Aorta (tissue), 5 donors: ENCODE results near the gene H1-8. TPM values are rescaled to one million over a fixed set of nuclear protein-coding genes. Genes with fewer than 3 reads are reported as not detected.

Experiments
- ATAC-seq: fragments of 200-7000 bp; cut with Tn5 transposase; one replicate; pipeline ENCODE4 v1.9.1; 2022; ENCODE audit warnings: moderate library complexity; ENCODE audit not compliant: low FRiP score
- DNase-seq, 2 donors: peaks; one replicate each; pipeline ENCODE4 v3.0.0-alpha.2; 2020
- H3K27ac ChIP-seq, 2 donors: one replicate each; pipeline ENCODE4 v1.5.1; 2013; ENCODE audit warnings: low read length in 2 of 2, mild to moderate bottlenecking in 2 of 2, moderate library complexity in 2 of 2, control low read depth in 1 of 2, inconsistent platforms in 1 of 2, low read depth in 1 of 2
- H3K27me3 ChIP-seq, 2 donors: one replicate each; pipeline ENCODE4 v1.6.1; 2013; ENCODE audit warnings: control low read depth in 1 of 2, low read length in 1 of 2, mild to moderate bottlenecking in 1 of 2, moderate library complexity in 1 of 2; ENCODE audit not compliant: insufficient read depth in 2 of 2, control insufficient read depth in 1 of 2
- H3K36me3 ChIP-seq, 2 donors: one replicate each; pipeline ENCODE4 v1.6.1; 2013; ENCODE audit warnings: control low read depth in 1 of 2, low read length in 1 of 2, mild to moderate bottlenecking in 1 of 2; ENCODE audit not compliant: insufficient read depth in 2 of 2, control insufficient read depth in 1 of 2
- H3K4me1 ChIP-seq, 2 donors: one replicate each; pipeline ENCODE4 v1.6.1; 2013; ENCODE audit warnings: low read length in 2 of 2, control low read depth in 1 of 2, mild to moderate bottlenecking in 1 of 2, moderate library complexity in 1 of 2; ENCODE audit not compliant: insufficient read depth in 2 of 2, control insufficient read depth in 1 of 2
- H3K4me3 ChIP-seq, 2 donors: one replicate each; pipeline ENCODE4 v1.5.1; 2013; ENCODE audit warnings: low read length in 2 of 2, control low read depth in 1 of 2, mild to moderate bottlenecking in 1 of 2
- H3K9me3 ChIP-seq: one replicate; pipeline ENCODE4 v1.6.1; 2013; ENCODE audit warnings: mild to moderate bottlenecking, low read length; ENCODE audit not compliant: control insufficient read depth
- WGBS, 2 donors: extraction: QIAGEN DNeasy Blood & Tissue Kit; methylation state at CpG; one replicate each; pipeline ENCODE4 v1.1.7; 2013; 5-methylcytosine and 5-hydroxymethylcytosine counted together
- intact Hi-C, 2 donors: fragments of 100-400 bp; cut with DNase I; formaldehyde crosslinking; loops; one replicate each; pipeline versions ENCODE4 v1.14.2 to v1.15.0; 2022
- polyA plus RNA-seq, 2 donors: library from polyadenylated mRNA; stranded (reverse); fragments of 200-250 nt; gene quantifications; one replicate each; pipeline ENCODE4 v1.2.3, GENCODE V29; 2013
- total RNA-seq, 2 donors: library from RNA; stranded (reverse); fragmentation: NEBNext Ultra II Directional; extraction: Animal tissue kit (Norgen Biotek cat#: 25700); gene quantifications; one replicate each; pipeline ENCODE4 v1.2.1, GENCODE V29; 2021
- donor health status: healthy with polysubstance abuse.
- donor health status: Bipolar disorder and iron deficiency.
- donor health status: DM: no; HTN: no; CAD: no.
- donor health status: DM: no; HTN: no; CAD: no.
- donor health status: DM: yes; HTN: yes; CAD: no.

H1-8 gene
- total and polyA plus RNA-seq, 4 donors, result not detected

DNA sequence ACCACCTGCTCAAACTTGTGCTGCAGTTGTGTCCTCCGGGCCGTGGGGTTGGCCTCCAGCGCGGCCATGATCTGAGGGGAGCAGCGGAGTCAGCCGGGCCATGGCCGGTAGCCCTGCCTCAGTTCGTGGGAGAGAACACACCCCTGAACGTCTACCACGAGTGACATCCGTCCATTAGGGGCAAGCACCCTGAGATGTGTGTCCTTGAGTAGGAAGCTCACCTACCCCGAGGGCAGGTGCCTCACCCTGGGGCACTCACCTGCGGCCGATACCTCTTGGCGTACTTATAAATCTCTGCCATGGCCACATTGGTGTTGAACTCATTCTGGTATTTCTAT, 13.4 kb downstream of the H1-8 start:
- no peak overlapping the region for H3K27ac ChIP-seq
- WGBS, 2 donors, result 89% methylated on average over 15 of the region's 15 CpGs
- no peaks in the 10 kb centered on the region for H3K36me3 ChIP-seq
- H3K27me3 ChIP-seq, result no peaks in the 10 kb centered on the region
- H3K4me3 ChIP-seq, result no peak overlapping the region
- ATAC-seq (no peak), DNase-seq (no peak)
- H3K9me3 ChIP-seq, result no peaks in the 10 kb centered on the region
- intact Hi-C loops, result loop anchor here in 1 of 2 donors (5.0 kb wide), 1 partner anchor 54 kb away; no protein-coding TSS in a partner anchor
- H3K4me1 ChIP-seq, result no peaks in the 10 kb centered on the region

DNA sequence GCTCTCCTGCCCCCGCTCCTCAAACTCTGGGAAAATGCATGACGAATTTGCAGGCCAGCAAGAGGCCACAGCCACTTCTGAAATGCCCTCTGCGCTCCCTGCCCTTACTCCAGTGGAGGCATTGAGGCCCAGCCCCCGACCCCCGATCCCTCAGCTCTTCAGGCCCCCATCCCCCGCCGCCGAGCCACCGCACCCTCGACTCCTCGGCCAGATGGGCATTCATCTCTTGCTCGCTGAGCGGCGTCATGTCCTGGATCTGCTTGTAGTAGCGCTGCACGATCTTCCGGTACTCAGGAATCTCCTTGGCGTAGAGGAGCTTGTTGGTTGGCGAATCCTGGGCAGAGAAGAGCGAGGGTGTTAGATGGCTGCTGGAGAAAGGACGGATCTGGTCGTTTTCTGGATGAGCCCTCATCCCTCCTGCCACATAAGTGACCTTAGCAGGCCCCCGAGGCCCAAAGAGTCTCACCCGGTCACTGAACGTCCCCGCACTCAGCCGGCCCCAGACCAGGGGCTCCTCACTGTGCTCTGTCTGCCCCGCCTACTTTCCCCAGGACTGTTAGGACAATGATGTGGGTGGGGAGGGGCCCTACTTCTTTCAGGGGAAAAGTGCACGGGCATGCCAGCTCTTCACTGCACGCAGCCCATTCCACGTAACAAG, 14.0 kb downstream of the H1-8 start:
- ATAC-seq, result no peak
- Histone ChIP-seq H3K27me3 (no peaks in the 10 kb centered on the region), H3K9me3 (no peaks in the 10 kb centered on the region), H3K27ac (peak overlapping the region in 1 of 2 donors; percentile 37), H3K4me3 (no peak overlapping the region), H3K36me3 (no peaks in the 10 kb centered on the region), H3K4me1 (no peaks in the 10 kb centered on the region)
- WGBS, 2 donors, result 64 to 69% methylated on average over 31 of the region's 31 CpGs
- DNase-seq, result no peak
- intact Hi-C loops, result loop anchor here in 1 of 2 donors (5.0 kb wide), 1 partner anchor 55 kb away; no protein-coding TSS in a partner anchor

DNA sequence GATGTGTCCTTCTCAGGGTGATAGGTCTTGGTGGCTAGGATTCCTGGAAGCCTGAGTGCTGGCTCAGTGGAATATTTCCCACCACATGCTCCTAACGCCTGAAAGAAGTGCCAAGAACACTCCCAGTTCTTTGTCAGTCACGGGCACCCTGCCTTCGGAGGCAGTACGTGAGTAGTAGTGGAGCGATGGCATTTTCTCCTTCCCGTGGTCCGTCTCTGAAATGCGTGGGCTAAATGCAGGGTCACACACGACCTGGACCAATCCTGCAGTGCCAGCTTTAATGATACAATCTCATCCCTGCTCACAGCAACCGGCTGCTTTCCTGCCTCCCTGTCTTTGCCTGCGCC, 14.5 kb downstream of the H1-8 start:
- DNase-seq, result peak; percentile 83 to 86
- WGBS, 2 donors, result 13 to 17% methylated on average over 11 of the region's 11 CpGs
- Histone ChIP-seq H3K9me3 (no peaks in the 10 kb centered on the region), H3K4me1 (no peaks in the 10 kb centered on the region), H3K27me3 (no peaks in the 10 kb centered on the region), H3K27ac (peak overlapping the region in 1 of 2 donors; percentile 77), H3K4me3 (no peak overlapping the region), H3K36me3 (no peaks in the 10 kb centered on the region)
- intact Hi-C loops, result loop anchor here in 1 of 2 donors (5.0 kb wide), 1 partner anchor 55 kb away; no protein-coding TSS in a partner anchor
- peak; percentile 52 for ATAC-seq

DNA sequence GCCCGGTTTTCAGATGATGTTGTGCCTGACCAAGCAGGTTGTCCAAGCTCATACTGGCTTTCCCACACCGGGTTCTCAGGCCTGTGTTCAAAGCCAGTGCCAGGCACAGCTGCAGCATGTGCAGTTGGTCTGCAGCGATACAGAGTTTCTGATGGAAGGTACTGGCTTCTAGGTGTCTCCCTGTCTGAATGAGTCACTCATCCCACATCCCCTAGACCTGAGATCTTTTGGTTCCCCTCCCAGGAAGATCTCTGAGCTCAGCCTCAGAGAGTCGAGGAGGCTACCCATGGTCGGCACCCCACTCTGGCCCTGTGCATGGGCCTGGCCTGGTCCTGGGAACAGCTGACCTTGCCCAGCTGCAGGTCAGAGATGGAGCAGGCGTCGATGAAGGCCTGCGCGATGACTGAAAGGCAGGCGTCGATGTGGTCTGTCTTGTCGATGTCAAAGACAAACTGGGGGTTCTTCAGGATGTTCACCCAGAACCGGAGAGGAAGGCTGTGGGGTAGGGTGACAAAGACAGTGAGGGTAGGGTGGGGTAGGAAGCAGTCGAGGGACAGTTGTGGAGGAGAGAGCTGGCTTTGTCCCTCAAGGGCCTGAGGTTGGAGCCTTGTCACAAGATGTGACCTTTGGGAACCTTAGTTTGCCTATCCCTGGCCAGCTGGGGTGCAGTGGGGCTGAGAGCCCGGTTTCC, 15.3 kb downstream of the H1-8 start:
- intact Hi-C loops, result loop anchor here in 1 of 2 donors (5.0 kb wide), 1 partner anchor 56 kb away; no protein-coding TSS in a partner anchor
- Histone ChIP-seq H3K4me3 (no peak overlapping the region), H3K27ac (peak overlapping the region in 1 of 2 donors; percentile 77), H3K4me1 (no peaks in the 10 kb centered on the region), H3K9me3 (no peaks in the 10 kb centered on the region), H3K27me3 (no peaks in the 10 kb centered on the region), H3K36me3 (no peaks in the 10 kb centered on the region)
- ATAC-seq, result no peak
- 74 to 75% methylated on average over 15 of the region's 15 CpGs for WGBS, 2 donors
- DNase-seq, result no peak

DNA sequence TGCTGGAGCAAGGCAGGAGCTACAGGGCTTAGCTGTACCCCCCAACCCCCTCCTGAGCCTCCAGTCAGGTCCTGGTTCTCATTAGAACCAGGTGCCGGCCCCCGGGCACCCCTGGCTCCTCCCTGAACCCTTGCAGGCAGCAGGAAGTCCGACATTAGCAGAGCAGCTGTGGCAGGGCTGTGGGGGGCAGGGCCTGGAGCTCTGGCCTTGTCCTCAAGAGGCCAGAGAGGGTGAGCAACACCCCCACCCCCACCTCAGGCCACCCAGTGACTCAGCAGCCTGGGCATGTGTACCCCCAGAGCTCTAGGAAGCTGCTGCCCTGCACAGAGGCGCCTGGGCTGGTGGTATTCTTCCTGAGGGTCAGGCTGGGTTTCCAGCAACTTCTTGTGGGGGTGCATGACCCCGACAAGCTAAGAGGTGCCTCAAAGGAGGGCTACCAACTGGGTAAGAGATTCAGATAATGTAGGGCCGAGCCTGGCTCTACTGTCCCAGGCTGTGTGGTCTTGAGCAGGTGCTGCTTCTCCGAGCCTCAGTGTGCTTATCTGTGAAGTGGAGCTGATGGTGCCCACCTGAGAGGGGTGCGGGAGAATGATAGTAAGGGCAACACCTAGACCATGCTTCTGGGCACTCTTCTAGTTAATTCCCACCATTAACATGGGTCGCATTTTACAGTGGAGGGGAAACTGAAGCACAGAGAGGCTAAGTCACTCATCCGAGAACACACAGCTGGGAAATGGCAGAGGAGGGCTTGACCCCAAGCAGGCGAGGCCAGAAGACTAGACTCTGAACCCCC, 16.0 kb downstream of the H1-8 start:
- DNase-seq (no peak), ATAC-seq (no peak)
- Histone ChIP-seq H3K27ac (peak overlapping the region in 1 of 2 donors; percentile 14), H3K36me3 (no peaks in the 10 kb centered on the region), H3K4me1 (no peaks in the 10 kb centered on the region), H3K9me3 (no peaks in the 10 kb centered on the region), H3K27me3 (no peaks in the 10 kb centered on the region), H3K4me3 (no peak overlapping the region)
- intact Hi-C loops, result loop anchor here in 1 of 2 donors (5.0 kb wide), 1 partner anchor 57 kb away; no protein-coding TSS in a partner anchor
- 72 to 73% methylated on average over 11 of the region's 11 CpGs for WGBS, 2 donors

DNA sequence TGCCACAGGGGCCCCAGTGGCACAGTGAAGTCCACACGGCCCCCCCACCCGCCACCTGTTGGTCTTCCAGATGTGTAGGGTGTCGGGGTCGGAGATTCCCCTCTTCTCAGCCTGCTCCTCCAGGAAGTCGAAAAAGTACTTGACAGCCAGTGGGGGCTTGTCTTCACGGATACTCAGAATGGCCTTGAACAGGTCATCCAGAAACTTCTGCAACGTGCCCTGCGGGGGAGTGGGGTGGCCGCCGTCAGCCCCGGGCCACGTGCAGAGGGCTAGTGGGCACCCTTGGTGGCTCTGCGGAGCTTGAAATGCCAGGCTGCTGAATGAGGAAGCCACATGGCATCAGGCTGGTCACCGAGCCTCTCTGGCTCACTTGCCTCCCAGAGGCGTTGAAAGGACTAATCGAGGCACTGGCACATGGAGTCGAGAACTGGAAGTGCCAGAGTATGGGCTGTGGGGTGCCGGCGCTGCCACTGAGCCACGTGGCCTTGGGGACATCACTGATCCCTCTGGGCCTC, 16.6 kb downstream of the H1-8 start:
- no peaks in the 10 kb centered on the region for H3K4me1 ChIP-seq
- 68 to 69% methylated on average over 20 of the region's 20 CpGs for WGBS, 2 donors
- no peak overlapping the region for H3K4me3 ChIP-seq
- DNase-seq (no peak), ATAC-seq (no peak)
- H3K27me3 ChIP-seq, result no peaks in the 10 kb centered on the region
- H3K9me3 ChIP-seq, result no peaks in the 10 kb centered on the region
- intact Hi-C loops, result loop anchor here (2.0 to 5.0 kb wide), 4 partner anchors 37 to 67 kb away; no protein-coding TSS in a partner anchor
- no peaks in the 10 kb centered on the region for H3K36me3 ChIP-seq
- H3K27ac ChIP-seq, result no peak overlapping the region

DNA sequence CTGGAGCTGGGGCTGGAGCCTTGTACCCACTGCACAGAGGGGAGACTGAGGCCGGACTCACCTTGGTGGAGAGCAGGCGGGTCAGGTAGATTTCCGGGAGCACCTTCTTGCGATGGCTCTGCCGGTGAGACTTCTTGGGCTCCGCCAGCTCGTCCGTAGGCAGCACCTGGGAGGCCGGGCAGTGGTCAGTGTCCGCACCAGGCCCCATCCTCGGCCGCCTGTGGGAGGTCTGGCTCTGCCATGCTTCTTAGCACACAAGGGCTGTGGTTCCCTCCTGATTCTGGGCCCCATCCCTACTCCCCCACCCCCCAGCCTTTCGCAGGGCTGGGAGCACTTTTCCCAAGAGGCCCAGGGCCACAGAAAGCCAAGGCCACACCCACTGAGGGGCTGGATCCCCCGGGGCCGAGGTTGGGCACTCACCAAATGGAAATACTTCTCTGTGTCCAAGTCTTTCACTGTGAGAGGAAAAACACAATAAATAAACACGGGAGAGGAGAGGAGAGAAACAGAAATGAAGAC, 17.4 kb downstream of the H1-8 start:
- WGBS, 2 donors, result 35% methylated on average over 16 of the region's 16 CpGs
- H3K27ac ChIP-seq, result peak overlapping the region in 1 of 2 donors; percentile 22
- no peaks in the 10 kb centered on the region for H3K36me3 ChIP-seq
- peak; percentile 80 to 90 for DNase-seq
- H3K27me3 ChIP-seq, result no peaks in the 10 kb centered on the region
- no peaks in the 10 kb centered on the region for H3K4me1 ChIP-seq
- intact Hi-C loops, result loop anchor here (2.0 to 5.0 kb wide), 3 partner anchors 36 to 68 kb away; no protein-coding TSS in a partner anchor
- no peaks in the 10 kb centered on the region for H3K9me3 ChIP-seq
- H3K4me3 ChIP-seq, result no peak overlapping the region
- ATAC-seq, result peak; percentile 53

DNA sequence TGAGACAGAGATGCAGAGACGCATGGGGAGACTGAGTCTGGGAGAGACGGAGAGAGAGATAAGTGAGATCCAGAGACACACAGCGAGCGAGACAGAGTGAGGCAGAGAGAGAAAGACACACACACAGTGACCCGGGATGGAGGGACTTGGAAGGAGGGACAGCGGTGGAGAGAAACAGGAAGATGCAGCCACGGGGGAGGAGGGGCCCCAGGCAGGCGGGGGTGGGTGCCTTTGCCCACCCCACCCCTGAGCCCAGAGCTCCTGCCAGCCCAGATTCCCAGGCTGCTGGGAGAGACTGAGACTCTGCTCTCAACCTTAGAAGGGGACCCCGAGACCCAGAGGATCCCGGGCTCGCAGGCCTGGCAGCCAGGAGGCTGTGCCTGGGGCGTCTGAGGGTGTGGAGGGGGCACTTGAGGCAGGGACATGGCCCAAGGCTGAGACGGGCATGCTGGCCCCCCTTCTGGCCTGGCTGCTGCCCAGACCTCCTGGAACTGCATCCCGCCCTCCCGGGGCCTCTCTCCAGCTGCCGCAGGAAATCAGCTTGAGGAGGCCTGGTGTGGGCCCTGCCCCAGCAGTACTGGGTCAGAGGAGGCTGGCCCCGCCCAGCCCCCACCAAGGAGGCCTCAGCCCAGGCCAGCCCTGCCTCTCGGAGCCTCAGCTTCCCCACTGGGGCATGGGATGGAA, 18.1 kb downstream of the H1-8 start:
- 4 to 6% methylated on average over 15 to 18 of the region's 18 CpGs for WGBS, 2 donors

More for the DNA sequence above, 18.1 kb downstream of the H1-8 start:
- Histone ChIP-seq H3K4me1 (no peaks in the 10 kb centered on the region), H3K9me3 (no peaks in the 10 kb centered on the region), H3K4me3 (no peak overlapping the region), H3K27ac (peak overlapping the region; percentile 67 to 83), H3K27me3 (no peaks in the 10 kb centered on the region), H3K36me3 (no peaks in the 10 kb centered on the region)
- DNase-seq (peak; percentile 93 to 95), ATAC-seq (peak; percentile 86)
- intact Hi-C loops, result loop anchor here (2.0 to 5.0 kb wide), 3 partner anchors 36 to 69 kb away; no protein-coding TSS in a partner anchor
